Coronary artery (tissue), 2 donors: ENCODE data around the gene WDR62.
A peak's percentile ranks its signal among the peaks of the same experiment; 100 is the strongest.

Experiments used
- DNase-seq: peaks from one replicate; pipeline ENCODE4 v3.0.0-alpha.2; 2017; ENCODE audit warnings: low spot score
- H3K27ac ChIP-seq, 2 donors: fragments of 200-600 bp; sonication (generic); one replicate each; pipeline ENCODE4 v1.5.1; 2016 to 2019
- H3K4me3 ChIP-seq: fragments of 200-600 bp; sonication (generic); 2 replicates; pipeline ENCODE4 v1.5.1; 2016; ENCODE audit warnings: mild to moderate bottlenecking, moderate library complexity
- TF ChIP-seq, protein P1 (sequence below): fragments of 200-600 bp; sonication (generic); IDR thresholded peaks from one replicate; pipeline ENCODE4 v1.5.1; 2019; ENCODE audit warnings: antibody characterized with exemption

The WDR62 gene

DNA sequence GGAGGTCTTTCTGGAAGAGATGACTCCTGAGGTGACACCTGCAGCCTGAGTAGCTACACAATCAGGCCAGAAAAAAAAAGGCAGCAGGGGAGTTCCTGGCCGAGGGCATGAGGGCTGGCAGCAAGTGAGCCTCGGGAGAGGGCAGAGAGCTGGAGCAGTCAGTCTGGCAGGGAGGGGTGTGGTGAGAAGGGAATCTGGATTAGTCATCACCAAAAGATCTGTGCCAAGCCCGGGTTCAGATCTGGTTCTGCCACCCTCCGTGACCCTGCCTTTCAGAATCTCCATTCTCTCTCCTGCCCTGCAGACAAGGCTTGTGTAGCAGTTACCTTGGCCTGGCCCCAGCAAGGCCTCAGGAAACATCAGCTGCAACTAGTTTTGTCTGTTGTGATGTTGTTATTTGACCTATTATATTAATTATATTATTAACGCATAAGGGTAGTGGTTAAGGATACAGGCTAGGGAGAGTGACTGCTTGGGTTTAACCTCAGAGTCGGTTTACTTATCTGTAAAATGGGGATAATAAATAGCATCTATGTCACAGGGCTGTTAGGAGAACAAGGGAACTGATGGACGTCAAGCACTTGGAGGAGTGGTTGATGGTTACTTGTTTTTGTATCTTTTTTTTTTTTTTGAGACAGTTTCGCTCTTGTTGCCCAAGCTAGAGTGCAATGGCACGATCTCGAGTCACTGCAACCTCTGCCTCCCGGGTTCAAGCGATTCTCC lies 82.4 kb downstream of the WDR62 start:
- DNase-seq = no peak
- TF ChIP-seq, protein P1, sequence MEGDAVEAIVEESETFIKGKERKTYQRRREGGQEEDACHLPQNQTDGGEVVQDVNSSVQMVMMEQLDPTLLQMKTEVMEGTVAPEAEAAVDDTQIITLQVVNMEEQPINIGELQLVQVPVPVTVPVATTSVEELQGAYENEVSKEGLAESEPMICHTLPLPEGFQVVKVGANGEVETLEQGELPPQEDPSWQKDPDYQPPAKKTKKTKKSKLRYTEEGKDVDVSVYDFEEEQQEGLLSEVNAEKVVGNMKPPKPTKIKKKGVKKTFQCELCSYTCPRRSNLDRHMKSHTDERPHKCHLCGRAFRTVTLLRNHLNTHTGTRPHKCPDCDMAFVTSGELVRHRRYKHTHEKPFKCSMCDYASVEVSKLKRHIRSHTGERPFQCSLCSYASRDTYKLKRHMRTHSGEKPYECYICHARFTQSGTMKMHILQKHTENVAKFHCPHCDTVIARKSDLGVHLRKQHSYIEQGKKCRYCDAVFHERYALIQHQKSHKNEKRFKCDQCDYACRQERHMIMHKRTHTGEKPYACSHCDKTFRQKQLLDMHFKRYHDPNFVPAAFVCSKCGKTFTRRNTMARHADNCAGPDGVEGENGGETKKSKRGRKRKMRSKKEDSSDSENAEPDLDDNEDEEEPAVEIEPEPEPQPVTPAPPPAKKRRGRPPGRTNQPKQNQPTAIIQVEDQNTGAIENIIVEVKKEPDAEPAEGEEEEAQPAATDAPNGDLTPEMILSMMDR = no peak
- Histone ChIP-seq H3K27ac (peak overlapping the region; percentile 67 to 69), H3K4me3 (no peak overlapping the region)

DNA sequence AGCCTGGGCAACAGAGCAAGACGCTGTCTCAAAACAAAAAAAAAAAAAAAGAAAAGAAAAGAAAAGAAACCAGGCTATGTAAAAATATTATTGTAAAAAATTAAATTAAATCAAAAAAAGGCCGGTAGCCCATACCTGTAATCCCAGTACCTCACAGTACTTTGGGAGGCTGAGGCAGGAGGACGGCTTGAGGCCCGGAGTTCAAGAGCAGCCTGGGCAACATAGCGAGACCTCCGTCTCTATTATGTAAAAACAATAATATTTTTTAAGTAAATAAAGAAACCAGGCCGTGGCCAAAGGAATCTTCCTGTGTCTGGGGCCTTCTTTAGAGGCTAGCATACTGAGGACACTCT lies 84.4 kb downstream of the WDR62 start:
- peak overlapping the region; percentile 87 to 97 for H3K27ac ChIP-seq
- TF ChIP-seq, protein P1 = no peak
- no peak for DNase-seq
- peak overlapping the region; percentile 81 for H3K4me3 ChIP-seq

GRCh38 chr19:36139473-36140303 lies 85.0 kb downstream of the WDR62 start, which contains the start of gene CAPNS1:
CAPNS1 (plus strand) TSS chr19:36140066; CDS start chr19:36141012, 946 bp downstream.
- TF ChIP-seq, protein P1 = no peak
- DNase-seq = peak; percentile 98
- Histone ChIP-seq H3K27ac (peak within 1 kb of the TSS; percentile 87 to 97), H3K4me3 (peak within 1 kb of the TSS; percentile 81)

- DNase-seq = no peak
- TF ChIP-seq, protein P1 = no peak
- Histone ChIP-seq H3K4me3 (peak overlapping the region; percentile 81), H3K27ac (peak overlapping the region; percentile 87 to 97)
Measured at GRCh38 chr19:36140304-36141038, 85.8 kb downstream of the WDR62 start.

GRCh38 chr19:36141039-36141927 lies 86.6 kb downstream of the WDR62 start:
- Histone ChIP-seq H3K27ac (peak overlapping the region; percentile 87 to 97), H3K4me3 (peak overlapping the region; percentile 81)
- TF ChIP-seq, protein P1 = no peak
- peak; percentile 91 for DNase-seq

- H3K27ac ChIP-seq = peak overlapping the region in 1 of 2 donors; percentile 97
Measured at GRCh38 chr19:36142046-36142445, 87.3 kb downstream of the WDR62 start.

More at GRCh38 chr19:36142046-36142445, 87.3 kb downstream of the WDR62 start:
- no peak for DNase-seq
- H3K4me3 ChIP-seq = no peak overlapping the region
- TF ChIP-seq, protein P1 = no peak
